Ecto neural progenitor cell (in vitro differentiated cells): ENCODE data around the gene MCHR1.
"Not testable (repeated sequence)": the region's sequence is repeated elsewhere in the genome, so short reads cannot be mapped to it uniquely, and the experiment has no call there.

Source experiments
- DNase-seq: peaks from one replicate; pipeline ENCODE4 v3.0.0-alpha.2; 2018; ENCODE audit warnings: low spot score

MCHR1 gene

GRCh38 chr22:40655941-40656340 is 23.3 kb upstream of the MCHR1 start:
- not testable (repeated sequence) for DNase-seq

- DNase-seq = not testable (repeated sequence)
Measured at GRCh38 chr22:40656651-40657050, 22.6 kb upstream of the MCHR1 start.

DNA sequence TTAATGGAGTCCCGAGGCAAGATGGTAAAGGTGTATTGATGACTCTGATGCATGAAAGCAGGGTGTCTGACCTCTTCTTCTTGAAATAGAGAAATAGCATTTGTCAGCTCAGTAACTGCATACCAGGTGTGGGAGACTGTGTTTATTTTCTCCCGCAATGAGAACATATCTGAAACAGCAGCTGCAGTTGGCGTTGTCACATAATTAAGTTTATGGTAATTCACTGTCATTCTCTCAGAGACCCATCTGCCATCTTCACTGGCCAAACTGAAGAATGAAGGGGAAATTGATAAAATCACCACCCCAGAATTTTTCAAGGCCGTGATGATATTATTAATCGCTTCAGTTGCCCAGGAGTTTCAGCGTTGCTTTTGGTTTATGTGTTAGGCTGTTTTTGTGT is 20.1 kb upstream of the MCHR1 start:
- no peak for DNase-seq

- no peak for DNase-seq
Measured at GRCh38 chr22:40660730-40661129, 18.6 kb upstream of the MCHR1 start.

DNA sequence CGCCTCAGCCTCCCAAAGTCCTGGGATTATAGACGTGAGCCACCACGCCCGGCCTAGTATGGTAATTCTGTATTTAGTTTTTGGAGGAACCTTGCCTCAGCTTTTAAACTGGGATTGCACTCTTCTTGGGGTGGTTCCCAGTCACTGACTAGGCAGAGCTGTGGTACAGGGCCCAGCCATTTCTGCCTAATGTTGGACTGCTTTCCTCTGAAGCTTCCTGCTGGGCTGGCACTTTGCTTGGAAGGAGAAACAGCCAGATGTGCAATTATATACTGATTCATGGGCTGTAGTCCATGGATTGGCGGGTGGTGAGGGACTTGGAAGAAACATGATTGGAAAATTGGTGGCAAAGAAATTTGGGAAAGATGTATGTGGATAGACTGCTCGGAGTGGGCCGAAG is 17.6 kb upstream of the MCHR1 start:
- DNase-seq = no peak

DNA sequence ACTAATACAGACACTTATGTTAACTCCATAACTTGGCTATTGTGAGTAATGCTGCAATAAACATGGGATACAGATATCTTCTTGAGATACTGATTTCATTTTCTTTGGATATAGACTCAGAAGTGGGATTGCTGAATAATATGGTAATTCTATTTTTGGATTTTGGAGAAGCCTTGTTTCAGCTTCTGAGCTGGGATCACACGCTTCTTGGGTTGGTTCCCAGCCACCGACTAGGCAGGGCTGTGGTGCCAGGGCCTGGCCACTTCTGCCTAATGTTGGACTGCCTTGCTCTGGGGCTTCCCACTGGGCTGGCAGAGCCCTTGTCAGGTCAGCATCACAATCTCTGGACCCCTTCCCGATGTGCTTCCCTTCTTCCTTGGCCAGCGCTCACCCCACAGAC is 14.0 kb upstream of the MCHR1 start:
- DNase-seq = no peak

- DNase-seq = no peak
Measured at GRCh38 chr22:40666151-40666848, 13.0 kb upstream of the MCHR1 start.

DNA sequence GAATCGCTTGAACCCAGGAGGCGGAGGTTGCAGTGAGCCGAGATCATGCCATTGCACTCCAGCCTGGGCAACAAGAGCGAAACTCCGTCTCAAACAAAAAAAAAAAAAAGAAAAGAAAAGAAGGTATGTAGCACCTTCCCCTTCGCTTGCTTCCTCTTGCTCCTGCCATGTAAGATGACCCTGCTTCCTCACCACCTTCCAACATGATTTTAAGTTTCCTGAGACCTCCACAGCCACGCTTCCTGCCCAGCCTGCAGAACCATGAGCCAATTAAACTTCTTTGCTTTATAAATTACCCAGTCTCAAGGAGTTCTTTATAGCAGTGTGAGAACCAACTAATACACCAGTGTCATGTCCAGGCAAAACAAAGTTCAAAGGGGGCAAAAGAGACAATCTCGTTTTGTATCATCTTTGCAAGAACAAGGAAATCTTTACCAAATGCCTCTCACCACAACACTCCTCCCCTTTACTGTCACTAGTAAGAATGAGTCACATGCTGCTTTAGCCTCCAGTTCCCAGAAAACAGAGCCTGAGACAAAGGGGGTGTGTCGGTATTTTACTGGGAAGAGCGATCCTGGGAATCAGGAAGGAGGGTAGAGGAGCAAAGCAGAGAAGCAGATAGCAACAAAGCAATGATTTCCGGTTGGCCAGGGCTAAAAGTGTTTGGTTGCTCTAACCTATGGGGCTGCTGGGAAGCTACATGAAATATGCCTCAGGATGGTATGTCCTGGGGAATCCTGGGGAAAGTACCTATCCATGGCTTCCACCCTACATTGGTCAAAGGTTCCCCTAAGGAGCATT is 10.5 kb upstream of the MCHR1 start:
- DNase-seq = no peak

DNA sequence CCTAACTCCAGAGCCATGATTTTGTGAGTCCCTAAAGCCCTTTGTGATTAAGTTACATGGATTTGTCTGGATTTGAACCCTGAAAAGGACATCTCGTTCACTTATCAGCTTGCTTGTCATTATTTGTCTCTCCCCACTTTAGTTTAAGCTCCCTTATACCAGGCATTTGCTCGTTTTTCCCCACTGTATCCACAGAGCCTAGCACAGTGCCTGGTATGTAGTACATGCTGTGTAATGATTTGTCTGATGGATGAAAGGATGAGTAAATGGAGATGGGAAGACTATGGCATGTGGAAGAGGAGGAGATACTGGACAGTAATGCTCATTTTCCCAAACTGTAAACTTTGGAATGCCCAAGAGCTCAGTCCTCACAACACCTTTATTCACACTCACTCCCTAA is 9.2 kb upstream of the MCHR1 start:
- DNase-seq = no peak

- DNase-seq = no peak
Measured at GRCh38 chr22:40671369-40671768, 7.9 kb upstream of the MCHR1 start.

DNA sequence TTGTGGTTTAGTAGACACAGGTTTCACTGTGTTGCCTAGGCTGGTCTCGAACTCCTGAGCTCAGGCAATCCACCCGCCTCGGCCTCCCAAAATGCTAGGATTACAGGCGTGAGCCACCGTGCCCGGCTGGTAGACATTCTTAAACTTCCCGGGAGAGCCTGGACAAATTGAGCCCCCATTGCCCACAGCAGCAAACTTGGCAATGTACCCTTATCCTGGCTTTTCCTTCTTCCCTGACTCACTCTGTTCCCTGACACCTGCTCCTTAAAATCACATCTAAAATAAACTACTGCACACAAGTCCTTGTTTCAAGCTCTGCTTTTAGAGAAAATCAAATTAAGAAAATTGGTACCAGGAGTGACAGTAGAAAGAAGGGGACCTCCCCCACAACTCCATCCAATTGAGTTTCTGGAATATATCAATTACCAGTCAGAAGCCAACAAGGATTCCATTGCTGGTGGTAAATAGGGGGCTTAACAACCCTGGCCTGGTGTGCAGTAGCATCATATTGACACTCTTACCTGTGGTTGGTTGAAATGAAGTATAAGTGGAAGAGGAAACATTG is 7.4 kb upstream of the MCHR1 start:
- DNase-seq = no peak

- no peak for DNase-seq
Measured at GRCh38 chr22:40673017-40673416, 6.3 kb upstream of the MCHR1 start.

- DNase-seq = no peak
Measured at GRCh38 chr22:40674274-40674673, 5.0 kb upstream of the MCHR1 start.

- DNase-seq = not testable (repeated sequence)
Measured at GRCh38 chr22:40676166-40676565, 3.1 kb upstream of the MCHR1 start.

GRCh38 chr22:40676644-40677043 is 2.6 kb upstream of the MCHR1 start:
- DNase-seq = no peak

GRCh38 chr22:40678493-40679248 is 613 bp upstream of the MCHR1 start:
- no peak for DNase-seq

DNA sequence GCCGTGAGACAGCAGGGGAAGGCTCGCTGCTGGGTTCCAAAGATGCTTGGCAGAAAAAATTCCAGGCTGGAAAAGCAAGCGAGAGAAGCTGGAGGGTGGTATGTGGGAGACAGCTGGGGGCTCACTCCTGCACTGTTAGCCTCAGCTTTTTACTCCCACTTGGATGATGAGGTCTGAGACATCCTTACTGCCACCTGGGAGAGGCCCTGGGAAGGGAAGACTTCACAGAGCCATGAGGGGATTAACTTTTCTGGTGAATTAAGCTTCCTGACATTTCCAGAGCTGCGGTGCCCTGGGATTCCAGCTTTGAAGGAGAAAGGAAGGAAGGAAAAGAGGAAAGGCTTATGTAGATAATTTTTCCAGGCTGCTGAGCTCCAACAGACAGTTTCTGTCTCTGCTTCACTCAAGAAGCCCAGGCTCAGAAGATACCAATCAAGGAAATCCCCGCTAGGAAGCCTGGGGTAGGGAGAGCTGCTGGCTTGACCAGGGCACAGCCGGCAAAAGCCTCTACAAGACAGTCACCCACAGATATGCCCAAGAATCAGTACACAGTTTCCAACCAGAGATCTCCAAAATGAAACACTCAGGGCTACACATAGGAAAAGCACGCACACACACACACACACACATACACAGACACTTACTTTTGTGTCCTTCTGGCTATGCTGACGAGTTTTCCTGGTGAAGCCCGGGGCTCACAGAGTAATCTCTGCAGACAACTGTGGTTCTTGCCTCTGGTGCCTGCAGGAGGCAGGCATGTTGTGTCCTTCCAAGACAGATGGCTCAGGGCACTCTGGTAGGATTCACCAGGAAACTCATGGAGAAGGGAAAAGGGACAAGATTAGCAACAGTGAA is 907 bp downstream of the MCHR1 start:
- peak; percentile 58 for DNase-seq

DNA sequence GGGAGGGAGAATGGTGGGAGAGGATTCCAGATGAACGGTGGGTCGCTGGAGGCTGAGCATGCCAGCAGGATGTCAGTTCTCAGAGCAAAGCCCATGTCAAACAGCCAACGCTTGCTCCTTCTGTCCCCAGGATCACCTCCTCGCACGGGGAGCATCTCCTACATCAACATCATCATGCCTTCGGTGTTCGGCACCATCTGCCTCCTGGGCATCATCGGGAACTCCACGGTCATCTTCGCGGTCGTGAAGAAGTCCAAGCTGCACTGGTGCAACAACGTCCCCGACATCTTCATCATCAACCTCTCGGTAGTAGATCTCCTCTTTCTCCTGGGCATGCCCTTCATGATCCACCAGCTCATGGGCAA is 1.5 kb downstream of the MCHR1 start:
- DNase-seq = no peak

GRCh38 chr22:40681451-40681850 is 2.2 kb downstream of the MCHR1 start:
- no peak for DNase-seq

- no peak for DNase-seq
Measured at GRCh38 chr22:40684728-40685127, 5.4 kb downstream of the MCHR1 start.

- no peak for DNase-seq
Measured at GRCh38 chr22:40685406-40685805, 6.1 kb downstream of the MCHR1 start.

- no peak for DNase-seq
Measured at GRCh38 chr22:40687706-40688105, 8.4 kb downstream of the MCHR1 start.
